HCT116 (cell line): Measurements from ENCODE around the gene SUPT3H. TPM values are rescaled to one million over a fixed set of nuclear protein-coding genes. Genes with fewer than 3 reads are reported as not detected.

Experiments used
- ATAC-seq: fragments of 200-7000 bp; cut with Tn5 transposase; 2 replicates; pipeline ENCODE4 v1.9.1; 2020; ENCODE audit warnings: mild to moderate bottlenecking, moderate library complexity
- BruUV-seq: library from RNA; stranded (reverse); fragments of 400-500 nt; replicated peaks from 2 replicates; lab custom pipeline; 2021; lab: Mats Ljungman, UMichigan
- CTCF ChIA-PET: fragments of 300-600 bp; sonication (Branson Sonifier 250); formaldehyde crosslinking; loops from one replicate; lab custom pipeline; 2021; ENCODE audit warnings: antibody characterized with exemption; lab: Charles Lee
- POLR2A ChIA-PET: fragments of 300-600, 350-600 bp; sonication (Branson Sonifier 250); formaldehyde crosslinking; loops from one replicate; lab custom pipeline; 2021; ENCODE audit warnings: antibody characterized with exemption; lab: Charles Lee
- RAD21 ChIA-PET, 2 experiments: fragments of 300-600 bp; sonication (Branson Sonifier 250); formaldehyde crosslinking; loops; one replicate each; lab custom pipeline; 2023; ENCODE audit warnings: low total read pairs in 2 of 2; ENCODE audit not compliant: uncharacterized antibody in 2 of 2, unreplicated experiment in 2 of 2, low non-redundant PET in 1 of 2; lab: Charles Lee
- DNase-seq: peaks from one replicate; pipeline ENCODE4 v3.0.0-alpha.2; 2010; ENCODE audit warnings: low read depth, low spot score
- H2AFZ ChIP-seq: fragments of 200-600 bp; shearing (Covaris generic), sonication (generic); 2 replicates; pipeline ENCODE4 v1.6.1; 2017; ENCODE audit warnings: low read depth, mixed run types, mixed read lengths, antibody characterized with exemption, low read length; ENCODE audit not compliant: poor library complexity, severe bottlenecking
- H3K27ac ChIP-seq: 2 replicates; pipeline ENCODE4 v1.5.1; 2012; ENCODE audit warnings: low read depth, low read length
- H3K27me3 ChIP-seq: fragments of 200-600 bp; sonication (generic); 2 replicates; pipeline ENCODE4 v1.6.1; 2016; ENCODE audit warnings: mixed run types, low read length, mixed read lengths; ENCODE audit not compliant: insufficient read depth
- H3K36me3 ChIP-seq, 2 experiments: fragments of 200-500 bp in 1 of 2; fragments of 200-600 bp in 1 of 2; sonication (Bioruptor generic) in 1 of 2; sonication (generic) in 1 of 2; 2 replicates each; pipeline versions ENCODE4 v1.5.1 to v1.6.1; 2014 to 2016; ENCODE audit warnings: low read length in 2 of 2, inconsistent platforms in 1 of 2, mixed read lengths in 1 of 2, mixed run types in 1 of 2; ENCODE audit not compliant: insufficient read depth in 2 of 2, control insufficient read depth in 1 of 2
- H3K4me1 ChIP-seq, 2 experiments: fragments of 200-600 bp in 1 of 2; sonication (generic) in 1 of 2; 2 replicates each; pipeline versions ENCODE4 v1.5.1 to v1.6.1; 2012 to 2017; ENCODE audit warnings: low read length in 2 of 2, inconsistent platforms in 1 of 2, mild to moderate bottlenecking in 1 of 2, mixed read lengths in 1 of 2, mixed run types in 1 of 2, moderate library complexity in 1 of 2; ENCODE audit not compliant: insufficient read depth in 2 of 2, control insufficient read depth in 1 of 2
- H3K4me2 ChIP-seq: fragments of 200-600 bp; sonication (generic); 2 replicates; pipeline ENCODE4 v1.6.1; 2017; ENCODE audit warnings: mixed run types, low read length, mixed read lengths
- H3K4me3 ChIP-seq, 2 experiments: fragments of 200-600 bp in 1 of 2; sonication (generic) in 1 of 2; replicated peaks in 1 of 2; 2 replicates each; pipeline ENCODE4 v1.5.1; 2011 to 2016; ENCODE audit warnings: low read length in 2 of 2, control low read depth in 1 of 2, low read depth in 1 of 2, mild to moderate bottlenecking in 1 of 2, mixed read lengths in 1 of 2, mixed run types in 1 of 2
- H3K79me2 ChIP-seq: fragments of 200-600 bp; sonication (generic); 2 replicates; pipeline ENCODE4 v1.6.1; 2017; ENCODE audit warnings: mild to moderate bottlenecking, mixed run types, low read length, moderate library complexity, mixed read lengths; ENCODE audit not compliant: insufficient read depth
- H3K9ac ChIP-seq: fragments of 200-600 bp; sonication (generic); 2 replicates; pipeline ENCODE4 v1.6.1; 2016; ENCODE audit warnings: low read length, mixed read lengths
- H3K9me2 ChIP-seq: fragments of 200-600 bp; sonication (generic), shearing (Covaris generic); 2 replicates; pipeline ENCODE4 v1.6.1; 2017; ENCODE audit warnings: mixed run types, mild to moderate bottlenecking, moderate library complexity; ENCODE audit not compliant: insufficient read depth
- H3K9me3 ChIP-seq, 2 experiments: fragments of 200-500 bp in 1 of 2; fragments of 200-600 bp in 1 of 2; sonication (Bioruptor generic) in 1 of 2; sonication (generic) in 1 of 2; 2 replicates each; pipeline ENCODE4 v1.6.1; 2014 to 2017; ENCODE audit warnings: low read length in 2 of 2, mixed read lengths in 2 of 2, inconsistent platforms in 1 of 2, low read depth in 1 of 2, mild to moderate bottlenecking in 1 of 2, mixed run types in 1 of 2, moderate library complexity in 1 of 2; ENCODE audit not compliant: control insufficient read depth in 1 of 2, insufficient read depth in 1 of 2
- H4K20me1 ChIP-seq: fragments of 200-600 bp; sonication (generic), shearing (Covaris generic); 2 replicates; pipeline ENCODE4 v1.6.1; 2017; ENCODE audit warnings: mixed run types, mild to moderate bottlenecking, moderate library complexity; ENCODE audit not compliant: insufficient read depth
- EGR1 ChIP-seq: IDR thresholded peaks from 2 replicates; pipeline ENCODE4 v1.6.1; 2012; ENCODE audit warnings: low read depth
- ELF1 ChIP-seq: IDR thresholded peaks from 2 replicates; pipeline ENCODE4 v1.6.1; 2012; ENCODE audit warnings: low read depth, borderline replicate concordance
- FOSL1 ChIP-seq: IDR thresholded peaks from 2 replicates; pipeline ENCODE4 v1.6.1; 2012; ENCODE audit warnings: low read depth
- POLR2A ChIP-seq: IDR thresholded peaks from 2 replicates; pipeline ENCODE4 v1.7.0; 2011; ENCODE audit warnings: borderline replicate concordance; ENCODE audit not compliant: insufficient read depth, insufficient read length; ENCODE audit errors: extremely low read depth
- REST ChIP-seq: IDR thresholded peaks from 2 replicates; pipeline ENCODE4 v1.6.1; 2012; ENCODE audit warnings: low read depth
- SRF ChIP-seq: IDR thresholded peaks from 2 replicates; pipeline ENCODE4 v1.6.1; 2012; ENCODE audit warnings: low read depth
- TCF7L2 ChIP-seq: IDR thresholded peaks from 2 replicates; pipeline ENCODE4 v1.7.0; 2011; ENCODE audit warnings: borderline replicate concordance, inconsistent platforms; ENCODE audit not compliant: insufficient read depth, insufficient read length; ENCODE audit errors: extremely low read depth
- ZBTB33 ChIP-seq: IDR thresholded peaks from 2 replicates; pipeline ENCODE4 v1.6.1; 2011; ENCODE audit warnings: mild to moderate bottlenecking, low read length, moderate library complexity; ENCODE audit not compliant: insufficient replicate concordance; ENCODE audit errors: extremely low read depth
- ZNF274 ChIP-seq: fragments of 200-500 bp; sonication (Bioruptor generic); IDR thresholded peaks from 2 replicates; pipeline ENCODE4 v1.6.1; 2014; ENCODE audit warnings: mild to moderate bottlenecking, low read depth, low read length, inconsistent platforms
- intact Hi-C: fragments of 100-400 bp; cut with micrococcal nuclease; formaldehyde crosslinking; loops from 2 replicates; pipeline ENCODE4 v1.10.0; 2022
- total RNA-seq: library from RNA; stranded (reverse); gene quantifications from one replicate; pipeline ENCODE4 v1.2.1, GENCODE V29; 2021; ENCODE audit not compliant: unreplicated experiment

SUPT3H gene
- total RNA-seq, 1 experiment from 2014 or later, result 7.4 TPM

GRCh38 chr6:44985006-44985405 lies 392.7 kb downstream of the SUPT3H start:
- Histone ChIP-seq H3K9ac (no peak overlapping the region), H3K9me3 (no peaks in the 10 kb centered on the region), H3K9me2 (no peaks in the 10 kb centered on the region), H3K27me3 (no peaks in the 10 kb centered on the region), H2AFZ (no peak overlapping the region), H3K4me3 (no peak overlapping the region), H4K20me1 (no peaks in the 10 kb centered on the region), H3K36me3 (no peaks in the 10 kb centered on the region), H3K4me2 (no peak overlapping the region), H3K4me1 (no peaks in the 10 kb centered on the region), H3K79me2 (no peaks in the 10 kb centered on the region), H3K27ac (no peak overlapping the region)
- no peak for ATAC-seq
- DNase-seq, result no peak
- no TSS peak for BruUV-seq
- intact Hi-C loops, result no loop called here
- ChIA-PET POLR2A (no interaction called here), RAD21 (no interaction called here), CTCF (no interaction called here)
- TF ChIP-seq POLR2A (no peak), TCF7L2 (no peak), EGR1 (no peak), ZNF274 (no peak), ZBTB33 (no peak), REST (no peak), FOSL1 (no peak), SRF (no peak), ELF1 (no peak)
